Endothelial cell of umbilical vein (primary cell): Measurements from ENCODE around the gene DNAJC21. TPM values are rescaled to one million over a fixed set of nuclear protein-coding genes. Genes with fewer than 3 reads are reported as not detected.

Experiments used
- BruUV-seq: library from RNA; stranded (reverse); fragments of 400-500 nt; replicated peaks from 2 replicates; lab custom pipeline; 2021; lab: Mats Ljungman, UMichigan
- CTCF ChIA-PET: fragments of 300-600, 350-600 bp; sonication (Branson Sonifier 250); formaldehyde crosslinking; loops from one replicate; lab custom pipeline; 2021; ENCODE audit warnings: antibody characterized with exemption, inconsistent platforms; lab: Charles Lee
- POLR2A ChIA-PET: fragments of 300-600, 350-600 bp; sonication (Branson Sonifier 250); formaldehyde crosslinking; loops from one replicate; lab custom pipeline; 2021; ENCODE audit warnings: antibody characterized with exemption, inconsistent platforms; lab: Charles Lee
- DNase-seq: peaks from one replicate; pipeline ENCODE4 v3.0.0-alpha.2; 2011; ENCODE audit warnings: low read depth, low spot score
- FAIRE-seq: peaks from 2 replicates; lab custom pipeline; 2011; peaks lifted over from hg19 to GRCh38; lab: Jason Lieb, UNC
- H2AFZ ChIP-seq: 2 replicates; pipeline ENCODE4 v1.6.0; 2012; ENCODE audit warnings: low read depth, low read length, control low read depth, inconsistent platforms
- H3K27ac ChIP-seq: 2 replicates; pipeline ENCODE4 v1.5.1; 2011; ENCODE audit warnings: low read depth, mild to moderate bottlenecking, control low read depth, low read length, moderate library complexity; ENCODE audit not compliant: insufficient read depth
- H3K27me3 ChIP-seq, 2 experiments: 2 replicates each; pipeline versions ENCODE4 v1.6.0 to v1.6.1; 2011; ENCODE audit warnings: low read length in 2 of 2, mixed read lengths in 1 of 2; ENCODE audit not compliant: control insufficient read depth in 2 of 2, insufficient read depth in 2 of 2
- H3K36me3 ChIP-seq, 2 experiments: 2 replicates in 1 of 2; 3 replicates in 1 of 2; pipeline ENCODE4 v1.5.1; 2011; ENCODE audit warnings: low read length in 2 of 2, mild to moderate bottlenecking in 1 of 2, moderate library complexity in 1 of 2; ENCODE audit not compliant: control insufficient read depth in 2 of 2, insufficient read depth in 2 of 2; ENCODE audit errors: extremely low read depth in 1 of 2
- H3K4me1 ChIP-seq: 3 replicates; pipeline ENCODE4 v1.5.1; 2011; ENCODE audit warnings: mild to moderate bottlenecking, low read length; ENCODE audit not compliant: control insufficient read depth, insufficient read depth; ENCODE audit errors: extremely low read depth
- H3K4me2 ChIP-seq: 2 replicates; pipeline ENCODE4 v1.6.1; 2011; ENCODE audit warnings: low read length, control low read depth, mixed read lengths; ENCODE audit not compliant: insufficient read depth
- H3K4me3 ChIP-seq, 3 experiments: fragments of 200-600 bp in 1 of 3; sonication (generic), shearing (Covaris generic) in 1 of 3; replicated peaks in 1 of 3; 2 replicates each; pipeline ENCODE4 v1.5.1; 2011 to 2016; ENCODE audit warnings: control low read depth in 3 of 3, low read length in 3 of 3, mild to moderate bottlenecking in 2 of 3, inconsistent platforms in 1 of 3, low read depth in 1 of 3, moderate library complexity in 1 of 3; ENCODE audit not compliant: insufficient read depth in 1 of 3
- H3K79me2 ChIP-seq: 2 replicates; pipeline ENCODE4 v1.6.0; 2012; ENCODE audit warnings: low read length, inconsistent platforms; ENCODE audit not compliant: control insufficient read depth, insufficient read depth
- H3K9ac ChIP-seq: replicated peaks from 2 replicates; pipeline ENCODE3; 2011; ENCODE audit warnings: low read length, control low read depth; ENCODE audit not compliant: insufficient read depth; ENCODE audit errors: extremely low read depth
- H3K9me1 ChIP-seq: replicated peaks from 3 replicates; pipeline ENCODE4 v1.6.0; 2011; ENCODE audit warnings: mild to moderate bottlenecking, low read length; ENCODE audit not compliant: control insufficient read depth, insufficient read depth; ENCODE audit errors: extremely low read depth
- H3K9me3 ChIP-seq: replicated peaks from 2 replicates; pipeline ENCODE4 v1.5.1; 2012; ENCODE audit warnings: low read length, inconsistent platforms; ENCODE audit not compliant: control insufficient read depth, insufficient read depth
- H4K20me1 ChIP-seq: replicated peaks from 2 replicates; pipeline ENCODE3; 2011; ENCODE audit warnings: mild to moderate bottlenecking, low read length; ENCODE audit not compliant: control insufficient read depth, insufficient read depth; ENCODE audit errors: extremely low read depth
- EZH2 ChIP-seq: IDR thresholded peaks from 2 replicates; pipeline ENCODE4 v1.6.1; 2012; ENCODE audit warnings: borderline replicate concordance, low read depth, mild to moderate bottlenecking, moderate library complexity, low read length, inconsistent platforms; ENCODE audit not compliant: severe bottlenecking
- FOS ChIP-seq: IDR thresholded peaks from 2 replicates; pipeline ENCODE4 v1.6.1; 2011; ENCODE audit warnings: mild to moderate bottlenecking, low read length, moderate library complexity, borderline replicate concordance; ENCODE audit not compliant: insufficient read depth
- MAX ChIP-seq: IDR thresholded peaks from 2 replicates; pipeline ENCODE4 v1.6.1; 2011; ENCODE audit not compliant: insufficient read depth, insufficient read length
- MYC ChIP-seq: IDR thresholded peaks from one replicate; pipeline ENCODE4 v1.6.1; 2011; ENCODE audit warnings: mild to moderate bottlenecking, low read depth, low read length
- POLR2A ChIP-seq: IDR thresholded peaks from 2 replicates; pipeline ENCODE4 v1.6.1; 2012; ENCODE audit warnings: low read depth, mild to moderate bottlenecking, control low read depth, low read length
- POLR2AphosphoS5 ChIP-seq: IDR thresholded peaks from 2 replicates; pipeline ENCODE4 v1.6.1; 2012; ENCODE audit warnings: low read depth, mild to moderate bottlenecking, control low read depth, low read length, moderate library complexity; ENCODE audit not compliant: insufficient read depth
- dilution Hi-C: fragments of 300-500 bp; cut with MboI; formaldehyde crosslinking; loops from one replicate; pipeline ENCODE4 v1.15.0; 2019; ENCODE audit warnings: low sequenced_read_pairs; ENCODE audit not compliant: extremely low pct_ligation_motif_present
- intact Hi-C: fragments of 100-400 bp; cut with micrococcal nuclease; formaldehyde crosslinking; loops from one replicate; pipeline ENCODE4 v1.10.0; 2022
- polyA plus RNA-seq, 4 experiments: library from polyadenylated mRNA; depleted of rRNA in 3 of 4; stranded (reverse) in 3 of 4; unstranded in 1 of 4; fragments of >200 nt; gene quantifications; 2 replicates each; pipeline versions ENCODE4 v1.2.1 to v1.2.3, GENCODE V29; 2011 to 2012; ENCODE audit warnings: missing spikeins in 1 of 4
- total RNA-seq: library from RNA; stranded (reverse); gene quantifications from 2 replicates; pipeline ENCODE4 v1.2.3, GENCODE V29; 2021
- TF ChIP-seq, protein P1 (sequence below), 2 donors: IDR thresholded peaks; 1 replicate in 1 of 2; 2 replicates in 1 of 2; pipeline ENCODE4 v1.5.1; 2011; ENCODE audit warnings: low read length in 2 of 2, mild to moderate bottlenecking in 2 of 2, moderate library complexity in 2 of 2, control low read depth in 1 of 2, inconsistent platforms in 1 of 2, low read depth in 1 of 2; ENCODE audit not compliant: insufficient read depth in 1 of 2; ENCODE audit errors: extremely low read depth in 1 of 2

Gene DNAJC21
- total and polyA plus RNA-seq, 2 donors (not counting 3 experiments of a cell fraction or from before 2014, with no cell fraction given): 5.3 to 39.4 TPM

DNA sequence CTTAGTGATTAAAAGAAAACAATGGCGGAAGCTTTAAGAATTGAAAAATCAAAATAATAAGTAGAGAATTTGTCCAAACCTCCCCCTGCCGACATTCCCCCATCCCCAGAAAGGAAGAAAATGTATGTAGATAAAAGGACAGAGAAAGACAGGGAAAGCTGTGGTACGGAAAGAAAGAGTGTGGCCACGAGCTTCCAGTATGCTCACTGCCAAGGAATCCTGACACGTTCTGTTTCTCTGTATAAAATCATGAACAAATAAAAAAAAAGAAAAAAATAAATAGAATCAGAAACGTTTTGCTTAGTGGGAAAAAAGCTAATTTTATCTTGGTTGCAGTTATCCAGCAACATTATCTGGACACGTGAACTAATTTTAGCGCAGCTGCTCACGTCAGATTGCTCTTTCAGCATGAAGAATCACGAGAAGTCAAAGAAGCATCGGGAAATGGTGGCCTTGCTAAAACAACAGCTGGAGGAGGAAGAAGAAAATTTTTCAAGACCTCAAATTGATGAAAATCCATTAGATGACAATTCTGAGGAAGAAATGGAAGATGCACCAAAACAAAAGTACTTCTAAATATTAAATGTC lies 15.2 kb downstream of the DNAJC21 start:
- H3K9me3 ChIP-seq: no peaks in the 10 kb centered on the region
- H3K27ac ChIP-seq: no peak overlapping the region
- intact Hi-C loops (no loop called here), dilution Hi-C loops (no loop called here)
- no TSS peak for BruUV-seq
- H3K9me1 ChIP-seq: no peaks in the 10 kb centered on the region
- no peak for TF ChIP-seq FOS
- TF ChIP-seq POLR2A: no peak
- TF ChIP-seq, protein P1, sequence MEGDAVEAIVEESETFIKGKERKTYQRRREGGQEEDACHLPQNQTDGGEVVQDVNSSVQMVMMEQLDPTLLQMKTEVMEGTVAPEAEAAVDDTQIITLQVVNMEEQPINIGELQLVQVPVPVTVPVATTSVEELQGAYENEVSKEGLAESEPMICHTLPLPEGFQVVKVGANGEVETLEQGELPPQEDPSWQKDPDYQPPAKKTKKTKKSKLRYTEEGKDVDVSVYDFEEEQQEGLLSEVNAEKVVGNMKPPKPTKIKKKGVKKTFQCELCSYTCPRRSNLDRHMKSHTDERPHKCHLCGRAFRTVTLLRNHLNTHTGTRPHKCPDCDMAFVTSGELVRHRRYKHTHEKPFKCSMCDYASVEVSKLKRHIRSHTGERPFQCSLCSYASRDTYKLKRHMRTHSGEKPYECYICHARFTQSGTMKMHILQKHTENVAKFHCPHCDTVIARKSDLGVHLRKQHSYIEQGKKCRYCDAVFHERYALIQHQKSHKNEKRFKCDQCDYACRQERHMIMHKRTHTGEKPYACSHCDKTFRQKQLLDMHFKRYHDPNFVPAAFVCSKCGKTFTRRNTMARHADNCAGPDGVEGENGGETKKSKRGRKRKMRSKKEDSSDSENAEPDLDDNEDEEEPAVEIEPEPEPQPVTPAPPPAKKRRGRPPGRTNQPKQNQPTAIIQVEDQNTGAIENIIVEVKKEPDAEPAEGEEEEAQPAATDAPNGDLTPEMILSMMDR (IDR thresholded peaks at IDR 0.05; ENCODE audit: extremely low read depth in 1 of 2, insufficient read depth in 1 of 2, low read depth in 1 of 2, low read length in 2 of 2): no peak
- TF ChIP-seq MAX: no peak
- TF ChIP-seq MYC: no peak
- no peak for TF ChIP-seq EZH2
- no peak for TF ChIP-seq POLR2AphosphoS5
- no peak overlapping the region for H3K4me2 ChIP-seq
- no peak for DNase-seq
- no peak overlapping the region for H2AFZ ChIP-seq
- H4K20me1 ChIP-seq: no peaks in the 10 kb centered on the region
- ChIA-PET POLR2A (no interaction called here), CTCF (interaction anchor here (0.9 kb wide), 1 partner anchor 59 kb away, joined by 3 read pairs; no protein-coding TSS in a partner anchor)
- H3K27me3 ChIP-seq: no peaks in the 10 kb centered on the region
- no peak overlapping the region for H3K9ac ChIP-seq
- no peaks in the 10 kb centered on the region for H3K4me1 ChIP-seq
- H3K36me3 ChIP-seq: peaks cover 0 to 24% of the 10 kb centered on the region in 2 experiments
- no peak for FAIRE-seq
- H3K79me2 ChIP-seq: no peaks in the 10 kb centered on the region
- no peak overlapping the region for H3K4me3 ChIP-seq
